ENCODE data around the gene NUMB. TPM values are rescaled to one million over a fixed set of nuclear protein-coding genes. Genes with fewer than 3 reads are reported as not detected.
"Not testable (repeated sequence)": the region's sequence is repeated elsewhere in the genome, so short reads cannot be mapped to it uniquely, and the experiment has no call there.

The NUMB gene
- polyA plus RNA-seq, 1 donor from 2014 or later: 11.5 TPM

GRCh38 chr14:73422515-73422914 lies 35.8 kb downstream of the NUMB start:
- no peak overlapping the region for H3K4me2 ChIP-seq (ENCODE audit: low read length)
- no peak overlapping the region for H3K27ac ChIP-seq (ENCODE audit: low read length)
- no peaks in the 10 kb centered on the region for H3K9me3 ChIP-seq (ENCODE audit: low read length)
- H4K20me1 ChIP-seq (ENCODE audit: insufficient read depth): no peaks in the 10 kb centered on the region
- H3K27me3 ChIP-seq (ENCODE audit: insufficient read depth, low read depth, low read length): no peaks in the 10 kb centered on the region
- H3F3A ChIP-seq (ENCODE audit: insufficient read depth, low read length, poor library complexity, severe bottlenecking): no peaks in the 10 kb centered on the region
- no peaks in the 10 kb centered on the region for H3K79me2 ChIP-seq (replicated peaks; ENCODE audit: insufficient read depth, low read length)
- no peak overlapping the region for H3K9ac ChIP-seq (ENCODE audit: low read length)
- TF ChIP-seq SMC3 (conservative IDR thresholded peaks at IDR 0.05; ENCODE audit: poor library complexity): no peak
- no peak overlapping the region for H3K4me3 ChIP-seq (ENCODE audit: low read length)
- no peak overlapping the region for H2AFZ ChIP-seq (ENCODE audit: low read depth, low read length)
- no peaks in the 10 kb centered on the region for H3K9me2 ChIP-seq (ENCODE audit: insufficient read depth, low read length)
- no peaks in the 10 kb centered on the region for H3K36me3 ChIP-seq (ENCODE audit: insufficient read depth, low read length)

- no peaks in the 10 kb centered on the region for H3K9me2 ChIP-seq (ENCODE audit: insufficient read depth, low read length)
- H3K4me2 ChIP-seq (ENCODE audit: low read length): no peak overlapping the region
- H3K9me3 ChIP-seq (ENCODE audit: low read length): no peaks in the 10 kb centered on the region
- no peaks in the 10 kb centered on the region for H4K20me1 ChIP-seq (ENCODE audit: insufficient read depth)
- H3K36me3 ChIP-seq (ENCODE audit: insufficient read depth, low read length): no peaks in the 10 kb centered on the region
- H3K4me3 ChIP-seq (ENCODE audit: low read length): no peak overlapping the region
- no peak overlapping the region for H3K27ac ChIP-seq (ENCODE audit: low read length)
- TF ChIP-seq, protein P1, sequence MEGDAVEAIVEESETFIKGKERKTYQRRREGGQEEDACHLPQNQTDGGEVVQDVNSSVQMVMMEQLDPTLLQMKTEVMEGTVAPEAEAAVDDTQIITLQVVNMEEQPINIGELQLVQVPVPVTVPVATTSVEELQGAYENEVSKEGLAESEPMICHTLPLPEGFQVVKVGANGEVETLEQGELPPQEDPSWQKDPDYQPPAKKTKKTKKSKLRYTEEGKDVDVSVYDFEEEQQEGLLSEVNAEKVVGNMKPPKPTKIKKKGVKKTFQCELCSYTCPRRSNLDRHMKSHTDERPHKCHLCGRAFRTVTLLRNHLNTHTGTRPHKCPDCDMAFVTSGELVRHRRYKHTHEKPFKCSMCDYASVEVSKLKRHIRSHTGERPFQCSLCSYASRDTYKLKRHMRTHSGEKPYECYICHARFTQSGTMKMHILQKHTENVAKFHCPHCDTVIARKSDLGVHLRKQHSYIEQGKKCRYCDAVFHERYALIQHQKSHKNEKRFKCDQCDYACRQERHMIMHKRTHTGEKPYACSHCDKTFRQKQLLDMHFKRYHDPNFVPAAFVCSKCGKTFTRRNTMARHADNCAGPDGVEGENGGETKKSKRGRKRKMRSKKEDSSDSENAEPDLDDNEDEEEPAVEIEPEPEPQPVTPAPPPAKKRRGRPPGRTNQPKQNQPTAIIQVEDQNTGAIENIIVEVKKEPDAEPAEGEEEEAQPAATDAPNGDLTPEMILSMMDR (IDR thresholded peaks at IDR 0.05; ENCODE audit: poor library complexity, severe bottlenecking): no peak
- no peak for TF ChIP-seq RAD21 (conservative IDR thresholded peaks at IDR 0.05)
- TF ChIP-seq MXI1 (conservative IDR thresholded peaks at IDR 0.05; ENCODE audit: poor library complexity, severe bottlenecking): no peak
- no peak for TF ChIP-seq EZH2 (IDR thresholded peaks at IDR 0.05; ENCODE audit: borderline replicate concordance, insufficient read depth, low read length, poor library complexity, severe bottlenecking)
- TF ChIP-seq TAF1 (IDR thresholded peaks at IDR 0.05; ENCODE audit: low read depth): no peak
- TF ChIP-seq, protein P2, sequence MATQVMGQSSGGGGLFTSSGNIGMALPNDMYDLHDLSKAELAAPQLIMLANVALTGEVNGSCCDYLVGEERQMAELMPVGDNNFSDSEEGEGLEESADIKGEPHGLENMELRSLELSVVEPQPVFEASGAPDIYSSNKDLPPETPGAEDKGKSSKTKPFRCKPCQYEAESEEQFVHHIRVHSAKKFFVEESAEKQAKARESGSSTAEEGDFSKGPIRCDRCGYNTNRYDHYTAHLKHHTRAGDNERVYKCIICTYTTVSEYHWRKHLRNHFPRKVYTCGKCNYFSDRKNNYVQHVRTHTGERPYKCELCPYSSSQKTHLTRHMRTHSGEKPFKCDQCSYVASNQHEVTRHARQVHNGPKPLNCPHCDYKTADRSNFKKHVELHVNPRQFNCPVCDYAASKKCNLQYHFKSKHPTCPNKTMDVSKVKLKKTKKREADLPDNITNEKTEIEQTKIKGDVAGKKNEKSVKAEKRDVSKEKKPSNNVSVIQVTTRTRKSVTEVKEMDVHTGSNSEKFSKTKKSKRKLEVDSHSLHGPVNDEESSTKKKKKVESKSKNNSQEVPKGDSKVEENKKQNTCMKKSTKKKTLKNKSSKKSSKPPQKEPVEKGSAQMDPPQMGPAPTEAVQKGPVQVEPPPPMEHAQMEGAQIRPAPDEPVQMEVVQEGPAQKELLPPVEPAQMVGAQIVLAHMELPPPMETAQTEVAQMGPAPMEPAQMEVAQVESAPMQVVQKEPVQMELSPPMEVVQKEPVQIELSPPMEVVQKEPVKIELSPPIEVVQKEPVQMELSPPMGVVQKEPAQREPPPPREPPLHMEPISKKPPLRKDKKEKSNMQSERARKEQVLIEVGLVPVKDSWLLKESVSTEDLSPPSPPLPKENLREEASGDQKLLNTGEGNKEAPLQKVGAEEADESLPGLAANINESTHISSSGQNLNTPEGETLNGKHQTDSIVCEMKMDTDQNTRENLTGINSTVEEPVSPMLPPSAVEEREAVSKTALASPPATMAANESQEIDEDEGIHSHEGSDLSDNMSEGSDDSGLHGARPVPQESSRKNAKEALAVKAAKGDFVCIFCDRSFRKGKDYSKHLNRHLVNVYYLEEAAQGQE (IDR thresholded peaks at IDR 0.05; ENCODE audit: borderline replicate concordance): no peak
- H3K27me3 ChIP-seq (ENCODE audit: insufficient read depth, low read depth, low read length): no peaks in the 10 kb centered on the region
- H3K9ac ChIP-seq (ENCODE audit: low read length): no peak overlapping the region
- no peaks in the 10 kb centered on the region for H3K79me2 ChIP-seq (replicated peaks; ENCODE audit: insufficient read depth, low read length)
- H3F3A ChIP-seq (ENCODE audit: insufficient read depth, low read length, poor library complexity, severe bottlenecking): no peaks in the 10 kb centered on the region
- H2AFZ ChIP-seq (ENCODE audit: low read depth, low read length): no peak overlapping the region
These were observed 40.1 kb downstream of the NUMB start for GRCh38 chr14:73418227-73418626.

DNA sequence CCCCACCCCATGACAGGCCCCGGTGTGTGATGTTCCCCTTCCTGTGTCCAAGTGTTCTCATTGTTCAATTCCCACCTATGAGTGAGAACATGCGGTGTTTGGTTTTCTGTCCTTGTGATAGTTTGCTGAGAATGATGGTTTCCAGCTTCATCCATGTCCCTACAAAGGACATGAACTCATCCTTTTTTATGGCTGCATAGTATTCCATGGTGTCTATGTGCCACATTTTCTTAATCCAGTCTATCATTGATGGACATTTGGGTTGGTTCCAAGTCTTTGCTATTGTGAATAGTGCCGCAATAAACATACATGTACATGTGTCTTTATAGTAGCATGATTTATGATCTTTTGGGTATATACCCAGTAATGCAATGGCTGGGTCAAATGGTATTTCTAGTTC lies 52.1 kb downstream of the NUMB start:
- H3K9me3 ChIP-seq (ENCODE audit: low read length); H4K20me1 ChIP-seq (ENCODE audit: insufficient read depth); H3K27ac ChIP-seq (ENCODE audit: low read length); H3K4me3 ChIP-seq (ENCODE audit: low read length); H3F3A ChIP-seq (ENCODE audit: insufficient read depth, low read length, poor library complexity, severe bottlenecking); H3K9me2 ChIP-seq (ENCODE audit: insufficient read depth, low read length); H3K9ac ChIP-seq (ENCODE audit: low read length); H3K27me3 ChIP-seq (ENCODE audit: insufficient read depth, low read depth, low read length); H3K4me2 ChIP-seq (ENCODE audit: low read length); H3K36me3 ChIP-seq (ENCODE audit: insufficient read depth, low read length); H3K79me2 ChIP-seq (replicated peaks; ENCODE audit: insufficient read depth, low read length); H2AFZ ChIP-seq (ENCODE audit: low read depth, low read length): not testable (repeated sequence)
